H9 (cell line): ENCODE results near the gene CCNL1. TPM values are rescaled to one million over a fixed set of nuclear protein-coding genes. Genes with fewer than 3 reads are reported as not detected.

Source experiments
- DNase-seq: peaks from one replicate; pipeline ENCODE4 v3.0.0-alpha.2; 2017
- H2AFZ ChIP-seq: one replicate; pipeline ENCODE4 v1.6.1; 2013; ENCODE audit warnings: mild to moderate bottlenecking, low read length, control low read depth, moderate library complexity
- H2AK5ac ChIP-seq: 2 replicates; pipeline ENCODE4 v1.6.1; 2013; ENCODE audit warnings: low read length, control low read depth, mixed read lengths; ENCODE audit not compliant: insufficient read length
- H2BK120ac ChIP-seq: one replicate; pipeline ENCODE4 v1.6.1; 2013; ENCODE audit warnings: low read depth, mild to moderate bottlenecking, low read length, control low read depth, inconsistent platforms; ENCODE audit not compliant: poor library complexity, severe bottlenecking
- H2BK12ac ChIP-seq: 2 replicates; pipeline ENCODE4 v1.6.1; 2013; ENCODE audit warnings: low read length, control low read depth, mixed read lengths, low read depth; ENCODE audit not compliant: insufficient read length
- H2BK15ac ChIP-seq: 2 replicates; pipeline ENCODE4 v1.6.1; 2013; ENCODE audit warnings: low read depth, low read length, control low read depth
- H2BK20ac ChIP-seq: one replicate; pipeline ENCODE4 v1.6.1; 2013; ENCODE audit warnings: low read depth, mild to moderate bottlenecking, low read length, control low read depth, inconsistent platforms; ENCODE audit not compliant: poor library complexity, severe bottlenecking
- H2BK5ac ChIP-seq: 2 replicates; pipeline ENCODE4 v1.6.1; 2013; ENCODE audit warnings: low read length, control low read depth, mixed read lengths; ENCODE audit not compliant: insufficient read length
- H3K14ac ChIP-seq: 2 replicates; pipeline ENCODE4 v1.6.1; 2013; ENCODE audit warnings: low read length, control low read depth; ENCODE audit not compliant: insufficient read depth
- H3K18ac ChIP-seq: 2 replicates; pipeline ENCODE4 v1.6.1; 2013; ENCODE audit warnings: low read depth, mild to moderate bottlenecking, mixed read lengths, low read length, control low read depth; ENCODE audit not compliant: insufficient read length
- H3K23ac ChIP-seq: 2 replicates; pipeline ENCODE4 v1.6.1; 2013; ENCODE audit warnings: low read length, control low read depth, mixed read lengths, low read depth; ENCODE audit not compliant: insufficient read length
- H3K23me2 ChIP-seq: 2 replicates; pipeline ENCODE4 v1.6.1; 2013; ENCODE audit warnings: low read depth, mild to moderate bottlenecking, mixed read lengths, low read length, control low read depth; ENCODE audit not compliant: insufficient read length, poor library complexity, severe bottlenecking
- H3K27ac ChIP-seq: 2 replicates; pipeline ENCODE4 v1.5.1; 2013; ENCODE audit warnings: low read length, control low read depth, mixed read lengths, low read depth; ENCODE audit not compliant: insufficient read length
- H3K27me3 ChIP-seq: 2 replicates; pipeline ENCODE4 v1.6.1; 2013; ENCODE audit warnings: low read length, control low read depth, inconsistent platforms; ENCODE audit not compliant: insufficient read depth
- H3K4ac ChIP-seq: 2 replicates; pipeline ENCODE4 v1.6.1; 2013; ENCODE audit warnings: low read depth, mild to moderate bottlenecking, control low read depth, inconsistent platforms, low read length, moderate library complexity
- H3K4me1 ChIP-seq: 2 replicates; pipeline ENCODE4 v1.6.1; 2013; ENCODE audit warnings: low read length, control low read depth, inconsistent platforms; ENCODE audit not compliant: insufficient read depth
- H3K4me2 ChIP-seq: 2 replicates; pipeline ENCODE4 v1.6.1; 2013; ENCODE audit warnings: low read length, control low read depth, mixed read lengths; ENCODE audit not compliant: insufficient read length, insufficient read depth
- H3K56ac ChIP-seq: 2 replicates; pipeline ENCODE4 v1.6.1; 2013; ENCODE audit warnings: low read depth, mild to moderate bottlenecking, mixed read lengths, low read length, control low read depth; ENCODE audit not compliant: insufficient read length
- H3K79me1 ChIP-seq: 2 replicates; pipeline ENCODE4 v1.6.1; 2013; ENCODE audit warnings: low read depth, mild to moderate bottlenecking, moderate library complexity, low read length, control low read depth, inconsistent platforms; ENCODE audit not compliant: insufficient read depth, poor library complexity, severe bottlenecking
- H3K79me2 ChIP-seq: 2 replicates; pipeline ENCODE4 v1.6.1; 2013; ENCODE audit warnings: low read length, control low read depth, inconsistent platforms; ENCODE audit not compliant: insufficient read depth
- H3K9ac ChIP-seq: 2 replicates; pipeline ENCODE4 v1.6.1; 2013; ENCODE audit warnings: low read length, control low read depth, mixed read lengths; ENCODE audit not compliant: insufficient read length; ENCODE audit errors: extremely low read depth
- H3K9me3 ChIP-seq: one replicate; pipeline ENCODE4 v1.6.1; 2013; ENCODE audit warnings: low read depth, low read length, inconsistent platforms; ENCODE audit not compliant: control insufficient read depth
- H3T11ph ChIP-seq: one replicate; pipeline ENCODE4 v1.6.1; 2013; ENCODE audit warnings: mild to moderate bottlenecking, low read length, control low read depth, inconsistent platforms
- H4K20me1 ChIP-seq: one replicate; pipeline ENCODE4 v1.6.1; 2013; ENCODE audit not compliant: control insufficient read depth, insufficient read length, insufficient read depth
- H4K5ac ChIP-seq: 2 replicates; pipeline ENCODE4 v1.6.1; 2013; ENCODE audit warnings: low read depth, mild to moderate bottlenecking, mixed read lengths, low read length, control low read depth; ENCODE audit not compliant: insufficient read length
- H4K8ac ChIP-seq: replicated peaks from 2 replicates; pipeline ENCODE4 v1.6.1; 2013; ENCODE audit warnings: low read length, control low read depth, mixed read lengths, low read depth; ENCODE audit not compliant: insufficient read length
- H4K91ac ChIP-seq: 2 replicates; pipeline ENCODE4 v1.6.1; 2013; ENCODE audit warnings: low read depth, mild to moderate bottlenecking, moderate library complexity, mixed read lengths, low read length, control low read depth; ENCODE audit not compliant: insufficient read length
- H3K27ac Mint-ChIP-seq, 3 experiments: 2 replicates in 2 of 3; 3 replicates in 1 of 3; pipeline ENCODE4 v1.8.0; 2020 to 2021; ENCODE audit warnings: mixed read lengths in 3 of 3, mild to moderate bottlenecking in 1 of 3, moderate library complexity in 1 of 3
- H3K27me3 Mint-ChIP-seq: 2 replicates; pipeline ENCODE4 v1.8.0; 2021; ENCODE audit warnings: low read depth, mild to moderate bottlenecking, moderate library complexity, mixed read lengths
- H3K36me3 Mint-ChIP-seq, 3 experiments: 2 replicates in 2 of 3; 3 replicates in 1 of 3; pipeline ENCODE4 v1.8.0; 2020 to 2021; ENCODE audit warnings: low read depth in 3 of 3, mixed read lengths in 3 of 3; ENCODE audit not compliant: insufficient read depth in 1 of 3
- H3K4me1 Mint-ChIP-seq, 2 experiments: 2 replicates each; pipeline ENCODE4 v1.8.0; 2020; ENCODE audit warnings: mixed read lengths in 2 of 2
- H3K4me3 Mint-ChIP-seq, 2 experiments: 2 replicates in 1 of 2; 3 replicates in 1 of 2; pipeline ENCODE4 v1.8.0; 2020 to 2021; ENCODE audit warnings: mild to moderate bottlenecking in 2 of 2, mixed read lengths in 2 of 2, moderate library complexity in 1 of 2
- H3K9me3 Mint-ChIP-seq, 2 experiments: 2 replicates in 1 of 2; 3 replicates in 1 of 2; pipeline ENCODE4 v1.8.0; 2020; ENCODE audit warnings: mild to moderate bottlenecking in 2 of 2, mixed read lengths in 2 of 2, moderate library complexity in 1 of 2
- CTCF ChIP-seq: fragments of 200-600 bp; sonication (generic); conservative IDR thresholded peaks from 3 replicates; pipeline ENCODE4 v1.8.0; 2021; ENCODE audit warnings: antibody characterized with exemption, mild to moderate bottlenecking
- WGBS: extraction: QIAGEN DNeasy Blood & Tissue Kit; methylation state at CpG from one replicate; pipeline ENCODE4 v1.1.7; 2013; ENCODE audit warnings: missing lambda C conversion rate, low lambda C conversion rate, mixed read lengths; ENCODE audit not compliant: insufficient read length; ENCODE audit errors: extremely low coverage; 5-methylcytosine and 5-hydroxymethylcytosine counted together
- total RNA-seq: library from RNA; stranded (reverse); gene quantifications from 2 replicates; pipeline ENCODE4 v1.2.1, GENCODE V29; 2021

CCNL1 gene
- total RNA-seq, 1 experiment from 2014 or later: 103 TPM

- no peaks in the 10 kb centered on the region for H3K9me3 Mint-ChIP-seq
- no CpG with 5 or more reads among the region's 6 CpGs for WGBS
- H4K5ac ChIP-seq: no peak overlapping the region
- H4K8ac ChIP-seq: no peak overlapping the region
- no peaks in the 10 kb centered on the region for H3K79me1 ChIP-seq
- no peak overlapping the region for H3K27ac ChIP-seq
- no peaks in the 10 kb centered on the region for H3K36me3 Mint-ChIP-seq
- no peak overlapping the region for H2AK5ac ChIP-seq
- H3K9me3 ChIP-seq: no peaks in the 10 kb centered on the region
- H3T11ph ChIP-seq: no peak overlapping the region
- no peak overlapping the region for H3K4me3 Mint-ChIP-seq
- no peaks in the 10 kb centered on the region; the same call in 1 of the 2 replicates for H3K27me3 Mint-ChIP-seq
- H2BK12ac ChIP-seq: no peak overlapping the region
- H3K14ac ChIP-seq: no peak overlapping the region
- no peak for DNase-seq
- H4K91ac ChIP-seq: no peak overlapping the region
- no peaks in the 10 kb centered on the region for H3K4me1 ChIP-seq
- no peak overlapping the region for H2BK5ac ChIP-seq
- H3K4me1 Mint-ChIP-seq: peaks cover 4 to 5% of the 10 kb centered on the region in 2 experiments; a peak in 2 of 4 replicates
- no peak overlapping the region for H3K56ac ChIP-seq
- H2BK20ac ChIP-seq: peak overlapping the region; percentile 45
- H3K18ac ChIP-seq: no peak overlapping the region
- H3K27me3 ChIP-seq: no peaks in the 10 kb centered on the region
- H2AFZ ChIP-seq: no peak overlapping the region
- H3K4me2 ChIP-seq: no peak overlapping the region
- H3K79me2 ChIP-seq: no peaks in the 10 kb centered on the region
- H2BK15ac ChIP-seq: no peak overlapping the region
- peak overlapping the region in 1 of 3 experiments; percentile 28; a peak in 1 of 7 replicates for H3K27ac Mint-ChIP-seq
- no peak overlapping the region for H3K9ac ChIP-seq
- H2BK120ac ChIP-seq: no peak overlapping the region
- TF ChIP-seq CTCF: peak; percentile 67
- no peaks in the 10 kb centered on the region for H4K20me1 ChIP-seq
- no peak overlapping the region for H3K4ac ChIP-seq
- no peaks in the 10 kb centered on the region for H3K23me2 ChIP-seq
- H3K23ac ChIP-seq: no peak overlapping the region
These were observed 41.8 kb upstream of the CCNL1 start for GRCh38 chr3:157201648-157202278.
